SK-N-SH (cell line): ENCODE measurements around the gene SUSD3.

Experiments
- CTCF ChIP-seq: fragments of 200-600 bp; sonication (generic); IDR thresholded peaks from 2 replicates; pipeline ENCODE4 v1.6.1; 2017; ENCODE audit warnings: antibody characterized with exemption, mild to moderate bottlenecking, moderate library complexity
- EP300 ChIP-seq, 2 experiments: IDR thresholded peaks; 2 replicates each; pipeline versions ENCODE4 v1.4.0 to v1.6.1; 2012; ENCODE audit warnings: borderline replicate concordance in 1 of 2, low read depth in 1 of 2, low read length in 1 of 2
- POLR2AphosphoS5 ChIP-seq: IDR thresholded peaks from 2 replicates; pipeline ENCODE4 v1.6.1; 2012; ENCODE audit warnings: low read depth, low read length
- RAD21 ChIP-seq: IDR thresholded peaks from 2 replicates; pipeline ENCODE4 v1.6.1; 2012; ENCODE audit warnings: mild to moderate bottlenecking, low read length

DNA sequence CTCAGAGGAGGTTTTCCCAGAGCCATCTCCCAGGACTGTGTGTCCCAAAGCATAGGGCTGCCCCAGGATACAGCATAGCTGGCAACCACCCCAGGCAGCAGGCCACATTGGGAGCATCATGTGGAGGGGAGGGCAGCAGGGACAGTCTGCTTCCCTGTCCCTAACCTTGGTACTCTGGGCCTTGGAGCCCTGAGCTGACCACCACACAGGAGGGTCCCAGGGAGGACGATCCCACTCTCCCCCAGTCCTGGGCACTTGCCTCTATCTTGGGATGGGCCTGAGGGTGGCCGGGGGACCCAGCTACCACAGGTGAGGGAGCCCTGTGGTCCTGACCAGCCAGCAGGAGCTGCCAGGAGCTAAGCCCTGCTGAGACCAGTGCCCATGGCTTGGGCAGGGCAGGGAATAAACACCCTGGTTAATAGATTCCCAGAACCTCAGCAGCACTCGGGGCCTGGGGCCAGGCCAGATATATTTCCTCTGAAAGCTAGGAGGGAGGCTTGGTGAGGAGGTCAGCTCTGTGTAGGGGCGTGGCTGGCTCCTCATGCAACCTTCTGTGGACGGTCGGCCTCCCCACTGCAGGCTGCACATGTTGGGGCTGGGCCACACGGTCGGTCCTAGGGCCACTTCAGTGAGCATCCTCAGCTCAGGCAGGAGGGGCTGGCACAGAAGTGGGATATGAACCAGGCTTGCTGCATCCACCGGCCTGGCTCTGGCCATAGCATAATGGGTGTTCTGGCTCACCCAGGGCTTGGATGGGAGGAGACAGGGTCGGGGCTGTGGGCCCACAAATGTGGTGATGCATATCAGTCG lies 71.4 kb downstream of the SUSD3 start:
- TF ChIP-seq CTCF (no peak), POLR2AphosphoS5 (no peak), RAD21 (no peak), EP300 (IDR thresholded peaks at IDR 0.05; ENCODE audit: borderline replicate concordance in 1 of 2, low read depth in 1 of 2, low read length in 1 of 2) (no peak)
